NCI-H748 (cell line): ENCODE results near the gene TBC1D22B.

Experiments used
- DNase-seq: peaks from one replicate; lab custom pipeline; 2025; ENCODE audit not compliant: unreplicated experiment; lab: John Stamatoyannopoulos, UW

Gene TBC1D22B, protein sequence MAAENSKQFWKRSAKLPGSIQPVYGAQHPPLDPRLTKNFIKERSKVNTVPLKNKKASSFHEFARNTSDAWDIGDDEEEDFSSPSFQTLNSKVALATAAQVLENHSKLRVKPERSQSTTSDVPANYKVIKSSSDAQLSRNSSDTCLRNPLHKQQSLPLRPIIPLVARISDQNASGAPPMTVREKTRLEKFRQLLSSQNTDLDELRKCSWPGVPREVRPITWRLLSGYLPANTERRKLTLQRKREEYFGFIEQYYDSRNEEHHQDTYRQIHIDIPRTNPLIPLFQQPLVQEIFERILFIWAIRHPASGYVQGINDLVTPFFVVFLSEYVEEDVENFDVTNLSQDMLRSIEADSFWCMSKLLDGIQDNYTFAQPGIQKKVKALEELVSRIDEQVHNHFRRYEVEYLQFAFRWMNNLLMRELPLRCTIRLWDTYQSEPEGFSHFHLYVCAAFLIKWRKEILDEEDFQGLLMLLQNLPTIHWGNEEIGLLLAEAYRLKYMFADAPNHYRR

DNA sequence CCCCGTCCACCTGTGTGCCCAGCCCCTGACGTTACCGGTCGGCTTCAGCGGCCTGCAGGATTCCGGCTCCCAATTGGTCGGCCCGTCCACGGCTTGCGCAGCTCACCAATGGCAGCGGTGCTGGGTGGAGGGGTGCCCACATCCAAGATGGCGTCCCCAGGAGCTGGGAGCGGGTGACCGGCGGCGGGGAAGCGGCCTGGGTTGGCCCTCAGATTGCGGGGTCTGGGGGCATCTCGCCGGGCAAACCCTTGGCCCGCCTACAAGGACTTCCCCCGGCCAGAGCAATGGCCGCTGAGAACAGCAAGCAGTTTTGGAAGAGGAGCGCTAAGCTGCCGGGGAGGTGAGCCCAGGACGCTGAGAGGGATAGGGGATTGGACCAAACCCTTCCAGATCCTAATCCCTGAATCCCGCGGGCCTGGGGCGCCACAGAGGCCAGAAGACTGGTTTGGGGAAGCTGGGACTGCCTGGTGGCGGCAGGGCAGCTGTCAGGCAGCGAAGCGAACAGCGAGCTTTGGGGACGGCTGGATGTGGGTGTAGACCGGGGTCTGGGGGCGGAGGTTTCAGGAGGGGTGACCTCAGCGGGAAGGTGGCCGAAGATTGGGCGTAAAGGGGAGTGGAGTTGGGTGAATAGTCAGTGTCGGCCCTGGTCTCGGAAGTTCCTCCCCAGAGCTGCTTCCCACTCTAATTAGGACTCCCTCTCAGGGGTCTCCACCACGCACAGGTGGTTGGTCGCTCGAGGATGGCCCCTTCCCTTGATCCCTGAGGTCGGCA lies at the start of gene TBC1D22B, which contains the start of gene TMEM217:
TBC1D22B (plus strand) TSS at position 139 of the 771 bp plus-strand sequence; CDS start at position 285, 146 bp downstream.
TMEM217 (minus strand) TSS at position 511 of the 771 bp plus-strand sequence. CDS start 39,114 bp downstream, outside the sequence.
- DNase-seq, result peak; percentile 99

DNA sequence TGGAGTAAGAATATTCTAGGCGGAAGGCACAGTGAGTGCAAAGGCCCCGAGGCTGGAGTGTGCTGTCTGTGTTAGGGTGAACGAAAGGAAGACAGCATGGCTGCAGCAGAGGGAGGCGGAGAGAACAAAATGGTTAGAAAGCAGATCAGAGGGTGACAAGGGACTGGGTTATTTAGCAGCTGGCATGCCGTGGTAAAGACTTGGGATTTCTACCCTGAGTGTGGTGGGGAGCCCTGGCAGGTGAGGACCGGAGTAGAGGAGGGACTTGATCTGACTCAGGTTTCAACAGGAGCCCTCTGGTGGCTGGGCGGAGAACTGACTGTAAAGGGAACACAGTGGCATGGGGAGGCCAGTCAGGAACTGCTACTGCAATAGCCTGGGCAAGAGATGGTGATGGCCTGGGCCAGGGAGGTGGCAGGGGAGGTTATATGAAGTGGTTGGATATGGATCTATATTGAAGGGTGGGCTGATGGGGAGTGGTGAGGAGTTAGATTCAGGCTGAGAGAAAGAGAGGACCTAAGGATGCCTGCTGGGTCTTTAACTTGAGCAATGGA lies 49.6 kb upstream of the TBC1D22B start:
- peak; percentile 86 for DNase-seq

DNA sequence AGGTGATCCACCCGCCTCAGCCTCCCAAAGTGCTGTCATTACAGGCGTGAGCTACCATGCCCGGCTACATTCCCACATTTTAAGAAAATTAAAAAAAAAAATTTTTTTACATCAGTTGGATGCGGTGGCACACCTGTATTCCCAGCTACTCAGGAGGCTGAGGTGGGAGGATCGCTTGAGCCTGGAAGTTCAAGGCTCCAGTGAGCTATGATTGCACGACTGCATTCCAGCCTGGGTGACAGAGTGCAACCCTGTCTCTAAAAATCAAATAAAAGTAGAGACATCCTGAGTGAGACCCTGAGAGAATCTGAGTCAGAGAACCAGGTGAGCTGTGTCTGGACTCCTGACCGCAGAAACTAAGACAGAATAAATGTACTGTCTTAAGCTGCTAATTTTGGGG lies 48.8 kb upstream of the TBC1D22B start:
- DNase-seq, result no peak

DNA sequence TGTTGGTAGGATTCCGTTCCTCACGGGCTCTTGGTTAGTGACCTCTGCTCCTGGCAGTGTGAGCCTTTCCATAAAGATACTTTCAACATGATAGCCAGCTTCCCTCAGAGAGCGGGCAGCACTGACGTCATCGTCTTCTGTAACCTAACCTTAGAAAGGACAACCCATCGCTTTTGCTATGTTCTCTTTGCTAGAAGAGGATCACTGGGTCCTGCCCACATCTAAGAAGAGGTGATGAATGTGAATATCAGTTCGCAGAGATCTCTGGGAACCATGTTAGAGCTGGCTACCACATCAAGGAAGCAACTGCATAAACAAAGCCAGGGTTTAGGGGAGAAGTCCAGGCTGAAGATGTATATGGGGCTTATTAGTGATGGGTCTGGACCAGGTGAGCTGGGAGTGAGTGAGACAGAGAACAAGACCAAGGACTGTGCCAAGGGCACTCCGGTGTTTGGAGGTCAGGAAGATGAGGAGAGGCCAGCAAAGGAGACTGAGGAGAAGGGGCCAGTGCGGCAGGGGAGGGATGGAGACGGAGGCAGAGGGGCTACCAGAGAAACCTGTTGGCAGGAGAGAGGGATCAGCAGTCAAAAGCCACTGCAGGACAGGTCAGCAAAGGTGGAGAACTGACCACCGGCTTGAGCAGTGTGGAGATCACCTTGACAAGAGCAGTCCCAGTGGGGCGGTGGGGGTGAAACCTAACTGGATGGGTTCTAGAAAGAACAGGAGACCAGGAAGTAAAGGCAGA lies 47.9 kb upstream of the TBC1D22B start:
- DNase-seq, result no peak

DNA sequence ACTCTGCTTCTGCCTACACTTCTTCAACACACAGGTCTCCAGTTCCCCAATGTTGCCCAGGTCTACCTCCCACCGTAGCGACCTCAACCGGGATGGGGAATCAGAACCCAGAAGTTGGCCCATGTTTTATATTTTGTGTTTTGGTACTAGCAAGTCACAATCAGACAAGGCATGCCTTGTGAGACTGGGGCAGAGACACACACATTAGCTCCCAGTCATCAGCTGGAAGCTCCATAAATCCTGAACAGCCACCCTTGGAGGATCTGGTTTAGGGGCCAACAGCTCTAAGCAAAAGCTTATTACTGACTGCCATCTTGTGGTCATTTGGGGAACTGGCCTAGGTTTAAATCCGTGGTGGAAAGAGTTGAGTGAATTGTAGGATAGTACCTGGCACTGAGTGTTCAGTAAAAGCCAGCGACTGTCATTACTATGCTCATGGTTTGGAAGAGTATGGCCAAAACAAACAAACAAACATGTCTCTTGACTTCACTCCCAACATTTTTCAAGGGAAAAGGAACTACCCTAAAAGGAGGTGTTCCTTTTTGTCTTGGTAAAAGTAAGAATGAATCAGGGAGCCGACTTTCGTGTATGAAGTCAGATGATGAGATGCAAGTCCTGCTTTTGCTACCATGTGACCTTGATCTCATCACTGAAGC lies 47.1 kb upstream of the TBC1D22B start:
- DNase-seq, result peak; percentile 86

DNA sequence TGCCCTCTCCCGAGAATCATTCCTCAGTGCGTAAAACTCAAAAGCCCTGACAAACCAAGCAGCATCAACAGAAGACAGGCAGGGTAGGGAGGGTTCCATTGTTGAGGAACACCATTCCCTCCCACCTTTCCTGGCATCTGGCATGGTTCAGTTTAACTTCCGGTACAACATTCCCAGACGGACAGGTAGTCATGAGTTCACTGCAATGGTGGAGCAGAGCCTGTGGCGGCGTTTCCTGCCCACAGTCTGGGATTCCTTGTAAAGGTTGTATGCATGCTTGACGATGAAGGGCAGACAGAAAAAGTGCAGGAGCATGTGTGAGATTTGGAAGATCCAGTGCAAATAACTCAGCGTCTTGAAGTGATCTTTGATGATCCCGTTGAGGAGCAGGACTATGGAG lies 45.3 kb upstream of the TBC1D22B start:
- DNase-seq, result no peak

DNA sequence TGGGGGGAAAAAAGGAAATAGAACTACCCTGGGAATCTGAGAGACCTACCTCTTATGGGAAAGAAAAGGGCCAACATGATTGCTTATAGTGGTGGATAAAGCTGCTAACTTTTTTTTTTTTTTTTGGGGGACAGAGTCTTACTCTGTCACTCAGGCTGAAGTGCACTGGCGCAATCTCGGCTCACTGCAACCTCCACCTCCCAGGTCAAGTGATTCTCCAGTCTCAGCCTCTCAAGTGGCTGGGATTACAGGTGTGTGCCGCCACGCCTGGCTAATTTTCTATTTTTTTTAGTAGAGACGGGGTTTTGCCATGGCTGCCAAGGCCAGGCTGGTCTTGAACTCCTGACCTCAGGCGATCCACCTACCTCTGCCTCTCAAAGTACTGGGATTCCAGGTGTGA lies 39.5 kb upstream of the TBC1D22B start:
- DNase-seq, result no peak

DNA sequence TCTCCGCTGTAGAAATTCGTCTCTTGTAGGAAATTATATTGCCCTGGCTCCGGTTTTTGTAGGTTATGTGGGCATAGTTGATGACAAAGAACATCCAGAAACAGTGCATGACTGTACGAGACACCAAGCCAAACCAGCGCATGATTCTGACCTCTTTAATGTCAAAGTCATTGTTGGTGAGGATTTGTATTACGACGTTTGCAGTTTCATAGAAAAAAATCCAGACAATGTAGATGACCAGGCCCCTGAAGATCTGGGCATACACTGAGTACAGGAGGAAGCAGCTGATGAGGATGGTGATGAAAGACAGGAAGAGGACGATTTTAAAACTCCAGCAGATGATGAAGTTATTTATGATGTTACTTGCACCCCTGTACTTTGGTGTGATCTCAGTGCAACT lies 39.1 kb upstream of the TBC1D22B start:
- DNase-seq, result no peak

DNA sequence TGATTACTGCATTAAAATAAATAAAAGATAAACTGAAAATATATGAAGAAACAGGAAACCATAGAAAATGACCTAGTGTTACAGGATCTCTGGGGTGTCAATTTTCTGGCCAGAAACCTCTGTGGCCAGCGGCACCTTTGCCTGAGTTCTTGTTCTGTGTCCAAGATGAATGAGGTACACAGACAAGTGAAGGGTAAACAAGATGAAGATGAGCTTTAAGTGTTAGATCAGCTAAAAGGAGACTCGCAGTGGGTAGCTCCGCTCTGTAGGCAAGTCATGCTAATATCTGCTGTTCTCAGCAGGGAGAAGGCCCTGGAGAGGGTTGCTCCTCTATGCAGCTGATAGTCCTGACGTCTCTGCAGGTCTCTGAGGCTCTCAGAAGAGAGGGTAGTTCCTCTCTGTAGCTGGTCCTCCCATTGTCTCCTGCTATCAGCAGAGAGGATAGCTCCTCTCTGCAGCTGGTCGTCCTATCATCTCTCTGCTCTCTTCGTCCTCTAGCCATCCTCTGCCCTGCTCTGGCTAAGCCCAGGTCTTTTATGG lies 35.9 kb upstream of the TBC1D22B start:
- no peak for DNase-seq

DNA sequence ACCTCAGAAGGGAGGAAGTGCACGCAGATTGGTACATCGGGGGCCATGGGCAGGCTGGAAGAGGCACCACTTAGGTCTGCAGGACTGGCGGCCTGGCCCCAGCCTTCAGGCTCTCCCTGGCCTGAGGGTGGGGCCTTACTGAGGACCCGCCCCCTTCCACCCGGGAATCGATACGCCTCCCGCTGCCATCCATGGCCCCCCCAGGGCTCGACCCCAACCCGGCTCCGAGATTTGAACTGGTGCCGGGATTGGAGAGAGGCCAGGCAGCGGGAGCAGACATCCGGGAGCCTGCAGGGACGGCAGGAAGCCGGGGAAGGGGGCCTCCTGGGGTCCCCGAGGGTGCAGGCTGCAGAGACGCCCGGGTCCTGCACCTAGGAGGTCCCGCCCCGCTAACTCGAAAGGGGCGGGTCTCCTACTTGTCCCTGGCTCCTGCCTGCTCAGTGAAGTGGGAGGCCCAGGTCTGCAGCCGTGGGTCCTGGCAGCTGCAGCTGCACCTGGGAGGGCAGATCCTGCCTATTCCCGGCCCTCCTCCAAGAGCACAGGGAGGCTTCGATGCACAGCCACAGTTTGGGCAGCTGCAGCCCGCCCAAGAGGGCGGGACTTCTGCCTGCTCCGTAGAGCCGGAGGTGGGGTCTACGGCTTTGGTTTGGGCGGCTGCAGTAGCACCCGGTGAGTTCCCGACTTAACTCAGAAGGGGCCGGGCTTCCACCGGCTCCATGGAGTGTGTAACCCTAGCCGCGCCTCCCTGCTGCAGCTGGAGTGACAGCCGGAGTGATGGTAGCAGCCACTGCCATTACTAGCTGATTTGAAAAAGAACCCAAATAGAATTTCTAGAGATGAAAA lies 35.2 kb upstream of the TBC1D22B start:
- DNase-seq, result peak; percentile 100

DNA sequence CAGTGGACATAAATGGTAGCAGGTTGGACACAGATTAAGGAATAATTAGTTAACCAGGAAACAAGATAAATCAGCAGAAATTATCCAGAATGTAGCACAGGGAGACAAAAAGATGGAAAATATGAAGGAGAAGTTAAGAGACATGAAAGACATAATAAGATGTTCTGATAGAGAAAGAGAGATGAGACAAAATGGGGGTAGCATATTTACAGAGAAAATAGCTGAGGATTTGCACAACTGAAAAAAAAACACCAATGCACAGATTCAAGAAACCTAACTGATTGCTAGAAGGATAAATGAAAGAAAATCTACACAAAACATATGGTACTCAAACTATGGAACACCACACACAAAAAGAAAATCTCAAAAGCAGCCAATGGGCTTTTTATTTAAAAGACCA lies 34.6 kb upstream of the TBC1D22B start:
- no peak for DNase-seq

DNA sequence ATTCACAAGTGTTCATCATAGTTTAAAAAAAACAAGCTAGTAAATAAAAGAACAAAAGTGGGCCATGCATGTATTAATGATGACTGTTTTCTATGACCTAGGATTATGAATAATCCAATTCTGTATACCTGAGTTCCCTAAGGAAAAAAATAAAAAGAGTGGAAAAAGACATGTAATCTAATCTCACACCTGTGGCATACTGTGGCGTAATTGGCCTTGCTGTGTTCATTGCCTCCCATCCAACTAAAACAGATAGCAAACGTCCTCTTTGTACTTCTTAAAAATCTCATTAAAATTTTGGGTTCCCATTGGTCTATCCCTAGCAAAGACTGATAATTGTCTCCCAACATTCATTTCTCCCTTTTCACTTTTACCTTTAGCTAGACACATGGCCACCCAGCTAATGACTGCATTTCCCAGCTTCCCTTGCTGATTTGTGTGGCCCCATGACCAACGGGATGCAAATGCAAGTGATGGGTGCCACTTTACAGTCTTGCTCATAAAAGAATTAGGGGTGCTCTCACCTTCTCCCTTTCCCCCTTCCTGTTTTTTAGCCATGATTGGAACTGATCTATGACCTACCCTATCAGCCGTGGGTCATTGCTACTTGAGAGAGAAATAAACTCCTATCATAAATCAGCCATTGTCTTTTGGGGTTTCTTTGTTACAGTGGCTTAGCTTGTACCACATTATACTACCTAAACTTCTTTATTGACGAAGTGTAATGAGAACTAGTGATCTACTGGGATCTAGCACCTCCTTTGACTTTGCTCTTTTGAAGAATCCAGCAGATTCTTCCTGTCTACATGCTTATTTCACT lies 32.0 kb upstream of the TBC1D22B start:
- DNase-seq, result no peak

DNA sequence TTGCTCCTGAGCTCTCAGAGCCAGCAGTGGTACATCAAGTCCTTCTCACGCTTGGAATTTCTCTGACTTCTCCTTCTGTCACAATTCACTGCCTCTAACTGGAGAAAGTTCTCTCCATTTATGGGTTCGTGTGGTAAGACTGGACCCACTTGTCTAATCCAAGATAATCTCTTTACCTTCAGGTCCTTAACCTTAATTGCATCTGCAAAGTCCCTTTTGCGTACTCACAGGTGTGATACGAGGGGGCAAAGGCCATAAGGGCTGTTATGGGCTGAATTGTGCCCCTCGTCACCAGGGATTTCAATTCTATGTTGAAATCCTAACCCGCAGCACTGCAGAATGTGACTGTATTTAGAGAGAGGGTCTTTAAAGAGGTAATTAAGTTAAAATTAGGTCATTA lies 27.5 kb upstream of the TBC1D22B start:
- DNase-seq, result no peak

DNA sequence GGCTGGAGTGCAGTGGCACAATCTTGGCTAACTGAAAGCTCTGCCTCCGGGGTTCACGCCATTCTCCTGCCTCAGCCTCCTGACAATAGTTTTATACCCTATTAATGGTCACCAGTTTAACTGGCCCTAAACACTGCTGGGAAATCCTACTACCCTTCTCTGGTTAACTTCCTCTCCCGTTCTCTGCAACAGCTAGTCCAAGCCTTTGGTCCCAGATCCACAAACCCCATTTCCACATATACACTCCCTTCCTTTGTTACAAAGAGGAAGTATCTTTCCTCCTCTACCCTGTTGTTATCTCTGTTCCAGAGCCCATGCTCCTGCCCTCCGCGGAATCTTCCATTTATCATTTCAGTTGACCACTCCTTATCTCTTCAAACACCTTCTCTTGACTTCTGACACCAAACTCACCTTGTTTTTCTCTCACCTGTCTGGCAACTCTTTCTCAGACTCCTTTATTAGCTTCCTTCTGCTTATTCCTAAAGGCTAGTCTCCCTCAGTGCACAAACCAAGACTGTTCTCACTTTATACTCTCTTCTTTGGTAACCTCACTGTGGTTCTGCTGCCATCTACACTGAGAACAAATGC lies 25.0 kb upstream of the TBC1D22B start:
- no peak for DNase-seq

DNA sequence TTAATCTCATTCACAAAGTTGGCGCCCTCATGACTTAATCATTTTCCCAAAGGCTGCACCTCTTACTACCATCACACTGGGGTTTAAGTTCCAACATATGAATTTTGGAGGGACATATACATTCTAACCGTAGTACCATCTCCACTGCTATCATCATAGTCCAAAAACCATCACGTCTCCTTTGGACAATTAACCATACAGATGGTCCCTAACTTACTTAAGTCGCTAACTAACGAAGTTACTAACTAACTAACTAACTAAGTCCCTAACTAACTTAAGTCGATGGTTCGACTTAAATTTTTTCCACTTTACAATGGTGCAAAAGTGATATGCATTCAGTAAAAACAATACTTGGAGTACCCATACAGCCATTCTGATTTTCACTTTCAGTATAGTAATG lies 24.0 kb upstream of the TBC1D22B start:
- no peak for DNase-seq

DNA sequence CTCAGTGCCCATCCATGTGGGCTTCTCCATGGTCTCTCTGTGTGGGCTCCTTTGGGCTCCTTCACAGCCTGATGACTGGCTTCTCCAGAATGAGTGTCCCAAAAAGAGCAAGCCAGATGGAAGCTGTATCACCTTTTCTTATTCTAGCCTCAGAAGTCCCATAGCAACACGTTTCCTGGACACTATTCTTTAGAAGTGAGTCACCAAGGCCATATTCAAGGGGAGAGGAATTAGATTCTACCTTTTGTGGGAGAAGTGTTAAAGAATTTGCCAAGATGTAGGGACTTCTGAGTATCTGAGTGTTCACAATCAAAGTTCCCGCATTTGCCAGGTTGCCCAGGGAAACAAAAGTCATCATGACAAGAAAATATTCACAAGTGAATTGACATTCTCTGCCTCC lies 20.7 kb upstream of the TBC1D22B start:
- no peak for DNase-seq

DNA sequence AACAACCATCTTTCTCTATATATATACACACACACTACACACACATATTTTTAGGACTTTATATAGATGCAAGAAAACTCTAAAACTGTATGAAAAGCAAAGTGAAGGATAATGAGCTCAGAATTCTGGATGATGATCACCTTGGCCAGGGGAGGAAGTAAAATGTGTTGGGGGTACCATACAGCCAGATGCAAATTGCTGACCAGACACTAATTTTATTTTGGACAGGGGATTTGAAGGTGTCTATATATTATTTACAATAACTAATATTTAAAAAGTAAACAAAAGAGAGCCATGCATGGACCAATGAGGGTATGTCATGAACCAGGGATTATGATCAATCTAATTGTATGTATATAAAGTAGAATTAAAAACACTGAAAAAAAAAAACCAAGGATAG lies 19.8 kb upstream of the TBC1D22B start:
- DNase-seq, result no peak

DNA sequence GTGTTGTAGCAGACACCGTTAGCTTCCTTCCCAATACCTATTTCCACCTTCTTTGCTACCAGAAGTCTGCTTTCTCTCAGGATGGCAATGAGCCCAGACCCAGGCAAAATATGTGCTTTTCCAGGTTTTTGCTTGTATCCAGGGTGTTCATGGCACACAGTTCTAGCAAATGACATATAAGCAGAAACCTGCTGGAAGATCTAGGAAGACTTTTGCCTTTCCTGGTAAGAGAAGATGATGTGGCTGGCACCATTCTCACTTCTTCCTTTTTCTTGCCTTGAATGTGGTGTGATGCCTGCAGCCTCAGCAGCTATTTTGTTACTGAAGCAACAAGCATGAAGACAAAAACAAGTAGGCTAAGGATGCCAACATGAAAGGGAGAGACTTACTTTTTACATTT lies 19.2 kb upstream of the TBC1D22B start:
- DNase-seq, result no peak
